CD4-positive, CD25-positive, alpha-beta regulatory T cell (primary cell): ENCODE data around the gene ZNF587B. TPM values are rescaled to one million over a fixed set of nuclear protein-coding genes. Genes with fewer than 3 reads are reported as not detected.

Source experiments
- ATAC-seq, 2 donors: fragments of 150-1000 bp; cut with Tn5 transposase; one replicate each; pipeline ENCODE4 v1.10.0; 2021; ENCODE audit warnings: low read depth in 2 of 2, moderate number of reproducible peaks in 2 of 2, moderate library complexity in 1 of 2
- DNase-seq, 3 donors: peaks; one replicate each; pipeline versions ENCODE4 v3.0.0 to v3.0.0-alpha.2; 2012 to 2022; ENCODE audit warnings: mixed read lengths in 1 of 3
- H3K27ac ChIP-seq: one replicate; pipeline ENCODE4 v1.7.0; 2013; ENCODE audit warnings: mild to moderate bottlenecking, low read length; ENCODE audit not compliant: insufficient read depth, poor library complexity, severe bottlenecking
- H3K27me3 ChIP-seq: one replicate; pipeline ENCODE4 v1.7.0; 2013; ENCODE audit warnings: low read length; ENCODE audit not compliant: control insufficient read depth, insufficient read depth
- H3K36me3 ChIP-seq: one replicate; pipeline ENCODE4 v1.7.0; 2013; ENCODE audit warnings: mild to moderate bottlenecking, low read length, moderate library complexity; ENCODE audit not compliant: control insufficient read depth, insufficient read depth
- H3K4me1 ChIP-seq: 2 replicates; pipeline ENCODE4 v1.7.0; 2013; ENCODE audit warnings: mild to moderate bottlenecking, low read length; ENCODE audit not compliant: insufficient read depth, control insufficient read depth, poor library complexity, severe bottlenecking
- H3K4me3 ChIP-seq: one replicate; pipeline ENCODE4 v1.7.0; 2013; ENCODE audit warnings: low read depth, mild to moderate bottlenecking, low read length, moderate library complexity
- H3K9me3 ChIP-seq, 2 experiments: 1 replicate in 1 of 2; 2 replicates in 1 of 2; pipeline ENCODE4 v1.7.0; 2013; ENCODE audit warnings: low read length in 2 of 2, mild to moderate bottlenecking in 1 of 2, moderate library complexity in 1 of 2; ENCODE audit not compliant: control insufficient read depth in 2 of 2
- H3K27ac Mint-ChIP-seq, 3 donors: one replicate each; pipeline ENCODE4 v1.8.0; 2020 to 2022; ENCODE audit warnings: mild to moderate bottlenecking in 3 of 3, mixed read lengths in 3 of 3, moderate library complexity in 2 of 3
- H3K27me3 Mint-ChIP-seq: one replicate; pipeline ENCODE4 v1.8.0; 2022; ENCODE audit warnings: mild to moderate bottlenecking, mixed read lengths
- H3K36me3 Mint-ChIP-seq: one replicate; pipeline ENCODE4 v1.8.0; 2020; ENCODE audit warnings: mixed read lengths
- H3K4me1 Mint-ChIP-seq, 4 donors: one replicate each; pipeline ENCODE4 v1.8.0; 2020 to 2022; ENCODE audit warnings: mixed read lengths in 4 of 4, mild to moderate bottlenecking in 1 of 4
- H3K4me3 Mint-ChIP-seq, 4 donors: one replicate each; pipeline ENCODE4 v1.8.0; 2020 to 2022; ENCODE audit warnings: mild to moderate bottlenecking in 4 of 4, mixed read lengths in 4 of 4, moderate library complexity in 3 of 4
- H3K9me3 Mint-ChIP-seq, 7 donors: one replicate each; pipeline ENCODE4 v1.8.0; 2020 to 2022; ENCODE audit warnings: mixed read lengths in 7 of 7, mild to moderate bottlenecking in 3 of 7, moderate library complexity in 2 of 7
- polyA plus RNA-seq, 4 donors: library from polyadenylated mRNA; unstranded; fragments of 300-500 nt; fragmentation: Illumina TruSeq; gene quantifications; one replicate each; pipeline ENCODE4 v1.2.3, GENCODE V29; 2021
- total RNA-seq: library from RNA; stranded (reverse); gene quantifications from one replicate; pipeline ENCODE4 v1.2.3, GENCODE V29; 2022

Gene ZNF587B
- total and polyA plus RNA-seq, 5 donors from 2014 or later = 1.3 to 23.6 (median 2.5) TPM

DNA sequence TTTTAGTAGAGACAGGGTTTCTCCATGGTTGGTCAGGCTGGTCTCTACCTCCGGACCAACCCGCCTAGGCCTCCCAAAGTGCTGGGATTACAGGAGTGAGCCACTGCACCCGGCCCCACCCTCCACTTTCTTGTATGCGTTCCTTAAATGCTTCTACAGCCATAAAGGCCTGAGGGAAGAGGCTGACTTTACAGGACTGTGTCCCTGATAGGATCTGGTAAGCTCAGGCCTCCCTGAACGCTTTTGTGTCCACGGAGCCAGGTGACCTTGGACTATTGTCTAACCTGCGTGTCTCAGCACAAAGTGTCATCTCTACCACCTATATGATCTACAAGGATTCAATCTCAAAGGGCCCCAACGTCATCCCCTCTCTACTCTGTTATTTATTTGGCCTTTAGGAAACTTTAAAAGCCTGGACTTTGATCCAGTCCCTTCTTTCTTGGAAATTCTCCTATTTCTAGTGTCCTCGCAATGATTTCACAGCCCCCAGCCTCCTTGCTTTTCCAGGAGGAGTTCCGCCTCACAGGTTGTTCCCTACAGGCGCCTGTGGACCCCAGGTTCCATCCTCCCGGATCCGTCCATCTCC is 16.1 kb upstream of the ZNF587B start:
- Mint-ChIP-seq H3K9me3 (peaks cover 0 to 6% (median 0%) of the 10 kb centered on the region in 7 donors), H3K27ac (peak overlapping the region; percentile 93 to 97 (median 95)), H3K36me3 (peaks cover 18% of the 10 kb centered on the region), H3K4me3 (peak overlapping the region; percentile 96 to 99 (median 98)), H3K27me3 (no peaks in the 10 kb centered on the region), H3K4me1 (peaks cover 12 to 58% (median 32%) of the 10 kb centered on the region in 4 donors)
- no peaks in the 10 kb centered on the region for H3K9me3 ChIP-seq
- peaks cover 29% of the 10 kb centered on the region for H3K4me1 ChIP-seq
- DNase-seq (no peak), ATAC-seq (no peak)
- H3K4me3 ChIP-seq = peak overlapping the region; percentile 90
- no peaks in the 10 kb centered on the region for H3K27me3 ChIP-seq
- H3K27ac ChIP-seq = peak overlapping the region; percentile 78
- peaks cover 18% of the 10 kb centered on the region for H3K36me3 ChIP-seq

DNA sequence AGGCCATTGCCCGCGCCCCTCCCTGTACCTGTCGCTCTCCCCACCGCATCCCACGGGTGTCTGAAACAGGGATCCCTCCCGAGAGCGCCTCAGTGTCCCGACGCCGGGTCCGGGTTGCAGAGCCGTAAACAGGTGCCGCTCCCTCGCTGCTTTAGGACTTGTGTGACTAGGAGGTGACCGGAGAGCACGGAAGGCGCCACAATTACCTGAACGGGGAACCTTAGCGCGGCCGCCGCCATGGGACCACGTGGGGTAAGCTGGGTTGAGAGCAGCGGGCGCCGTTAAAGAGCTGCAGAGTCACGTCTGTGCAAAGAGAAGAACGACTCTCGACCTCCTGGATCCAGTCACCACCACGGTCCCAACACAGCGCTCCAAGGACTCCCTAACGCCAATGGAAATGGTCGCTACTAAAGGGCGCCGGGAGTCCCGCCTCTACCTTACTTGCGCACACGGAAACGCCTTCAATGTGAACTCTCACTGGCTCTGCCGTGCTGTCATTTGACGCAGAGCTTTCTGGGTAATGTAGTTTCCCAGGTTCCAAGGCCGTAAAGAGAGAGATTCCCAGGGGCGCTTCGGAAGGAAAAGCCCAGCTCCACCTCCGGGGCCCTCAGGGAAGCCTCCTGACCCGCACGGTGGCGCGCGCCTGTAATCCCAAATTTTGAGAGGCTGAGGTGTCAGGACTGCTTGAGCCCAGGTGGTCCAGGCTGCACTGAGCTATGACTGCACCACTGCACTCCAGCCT is 15.4 kb upstream of the ZNF587B start, which contains the start of gene ZNF552:
Gene ZNF552 (minus strand): TSS at position 409 of the 742 bp plus-strand sequence. CDS start 170 bp downstream, at position 239.
- no peaks in the 10 kb centered on the region for H3K27me3 ChIP-seq
- H3K4me3 ChIP-seq = peak within 1 kb of the TSS; percentile 90
- H3K4me1 ChIP-seq = peaks cover 30% of the 10 kb centered on the region
- Mint-ChIP-seq H3K4me3 (peak within 1 kb of the TSS; percentile 96 to 99 (median 98)), H3K4me1 (peaks cover 17 to 58% (median 33%) of the 10 kb centered on the region in 4 donors), H3K9me3 (peaks cover 0 to 6% (median 0%) of the 10 kb centered on the region in 7 donors), H3K27ac (peak within 1 kb of the TSS; percentile 93 to 97 (median 95)), H3K36me3 (peaks cover 16% of the 10 kb centered on the region), H3K27me3 (no peaks in the 10 kb centered on the region)
- no peaks in the 10 kb centered on the region for H3K9me3 ChIP-seq
- H3K27ac ChIP-seq = peak within 1 kb of the TSS; percentile 78
- peaks cover 11% of the 10 kb centered on the region for H3K36me3 ChIP-seq
- DNase-seq (peak; percentile 73 to 91 (median 79)), ATAC-seq (peak; percentile 83 to 87)

DNA sequence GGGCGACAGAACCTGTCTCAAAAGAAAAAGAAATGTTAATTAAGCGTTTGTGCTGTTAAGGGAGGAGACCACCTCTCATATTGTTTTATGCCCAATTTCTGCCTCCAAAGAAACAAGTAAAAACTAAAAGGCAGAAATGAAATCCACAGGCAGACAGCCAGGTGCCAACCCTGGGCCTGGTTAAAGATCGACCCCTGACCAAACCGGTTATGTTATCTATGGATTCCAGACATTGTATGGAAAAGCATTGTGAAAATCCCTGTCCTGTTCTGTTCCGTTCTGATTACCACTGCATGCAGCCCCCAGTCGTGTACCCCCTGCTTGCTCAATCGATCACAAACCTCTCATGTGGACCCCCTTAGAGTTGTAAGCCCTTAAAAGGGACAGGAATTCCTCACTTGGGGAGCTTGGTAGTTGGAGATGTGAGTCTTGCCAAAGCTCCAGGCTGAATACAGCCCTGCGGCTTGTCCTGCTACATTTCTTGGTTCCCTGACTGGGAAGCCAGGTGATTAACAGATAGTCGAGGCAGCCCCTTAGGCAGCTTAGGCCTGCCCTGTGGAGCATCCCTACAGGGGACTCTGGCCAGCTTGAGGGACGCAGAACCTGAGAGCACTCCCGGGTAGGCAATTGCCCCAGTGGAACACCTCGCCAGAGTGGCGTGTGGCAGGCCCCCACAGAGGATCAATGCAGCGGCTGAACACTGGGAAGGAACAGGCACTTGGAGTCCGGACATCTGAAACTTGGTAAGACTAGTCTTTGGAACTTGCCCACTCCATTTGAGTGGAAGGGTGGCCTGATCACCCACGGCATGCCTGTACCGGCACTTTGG is 14.6 kb upstream of the ZNF587B start:
- H3K27me3 ChIP-seq = no peaks in the 10 kb centered on the region
- peaks cover 22 to 58% (median 40%) of the 10 kb centered on the region in 4 donors for H3K4me1 Mint-ChIP-seq
- H3K27ac ChIP-seq = peak overlapping the region; percentile 78
- H3K4me3 Mint-ChIP-seq = peak overlapping the region; percentile 96 to 99 (median 98)
- H3K27me3 Mint-ChIP-seq = no peaks in the 10 kb centered on the region
- peaks cover 9% of the 10 kb centered on the region for H3K36me3 Mint-ChIP-seq
- peak overlapping the region; percentile 90 for H3K4me3 ChIP-seq
- H3K9me3 Mint-ChIP-seq = peaks cover 0 to 6% (median 0%) of the 10 kb centered on the region in 7 donors
- peak overlapping the region; percentile 76 to 97 (median 95) for H3K27ac Mint-ChIP-seq
- ATAC-seq (no peak), DNase-seq (no peak)
- peaks cover 4% of the 10 kb centered on the region for H3K36me3 ChIP-seq
- H3K9me3 ChIP-seq = no peaks in the 10 kb centered on the region
- peaks cover 38% of the 10 kb centered on the region for H3K4me1 ChIP-seq

DNA sequence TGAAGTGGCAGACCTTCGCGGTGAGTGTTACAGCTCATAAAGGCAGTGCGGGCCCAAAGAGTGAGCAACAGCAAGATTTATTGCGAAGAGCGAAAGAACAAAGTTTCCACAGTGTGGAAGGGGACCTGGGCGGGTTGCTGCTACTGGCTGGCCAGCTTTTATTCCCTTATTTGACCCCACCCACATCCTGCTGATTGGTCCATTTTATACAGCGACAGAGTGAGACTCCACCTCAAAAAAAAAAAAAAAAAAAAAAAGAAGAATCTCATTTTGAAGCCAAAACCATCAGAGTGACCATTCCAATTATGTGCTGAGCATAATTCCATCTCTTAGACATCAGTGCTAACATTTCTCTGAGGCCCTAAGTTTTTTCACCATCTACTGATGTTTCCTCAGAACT is 13.4 kb upstream of the ZNF587B start:
- H3K27ac Mint-ChIP-seq = peak overlapping the region in 1 of 3 donors; percentile 82
- H3K27ac ChIP-seq = no peak overlapping the region
- no peak overlapping the region for H3K4me3 ChIP-seq
- peaks cover 42% of the 10 kb centered on the region for H3K4me1 ChIP-seq
- H3K36me3 Mint-ChIP-seq = peaks cover 9% of the 10 kb centered on the region
- H3K9me3 Mint-ChIP-seq = peaks cover 0 to 6% (median 0%) of the 10 kb centered on the region in 7 donors
- no peaks in the 10 kb centered on the region for H3K27me3 Mint-ChIP-seq
- peak overlapping the region in 2 of 4 donors; percentile 5 to 99 for H3K4me3 Mint-ChIP-seq
- ATAC-seq (no peak), DNase-seq (no peak)
- H3K4me1 Mint-ChIP-seq = peaks cover 18 to 64% (median 44%) of the 10 kb centered on the region in 4 donors
- H3K9me3 ChIP-seq = no peaks in the 10 kb centered on the region
- no peaks in the 10 kb centered on the region for H3K27me3 ChIP-seq
- no peaks in the 10 kb centered on the region for H3K36me3 ChIP-seq

DNA sequence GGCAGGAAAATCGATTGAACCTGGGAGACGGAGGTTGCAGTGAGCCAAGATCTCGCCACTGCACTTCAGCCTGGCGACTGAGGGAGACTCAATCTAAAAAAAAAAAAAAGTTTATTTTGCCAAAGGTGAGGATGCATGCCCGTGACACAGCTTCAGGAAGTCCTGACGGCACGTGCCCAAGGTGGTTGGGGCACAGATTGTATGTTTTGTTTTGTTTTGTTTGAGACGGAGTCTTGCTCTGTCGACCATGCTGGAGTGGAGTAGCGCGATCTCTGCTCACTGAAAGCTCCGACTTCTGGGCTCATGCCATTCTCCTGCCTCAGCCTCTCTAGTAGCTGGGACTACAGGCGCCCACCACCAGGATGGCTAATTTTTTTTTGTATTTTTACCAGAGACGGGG is 12.1 kb upstream of the ZNF587B start:
- ATAC-seq (no peak), DNase-seq (no peak)
- Histone ChIP-seq H3K9me3 (no peaks in the 10 kb centered on the region), H3K36me3 (no peaks in the 10 kb centered on the region), H3K4me3 (no peak overlapping the region), H3K4me1 (peaks cover 33% of the 10 kb centered on the region), H3K27ac (no peak overlapping the region), H3K27me3 (no peaks in the 10 kb centered on the region)
- H3K36me3 Mint-ChIP-seq = peaks cover 8% of the 10 kb centered on the region
- H3K9me3 Mint-ChIP-seq = peaks cover 0 to 5% (median 0%) of the 10 kb centered on the region in 7 donors
- peak overlapping the region in 1 of 3 donors; percentile 84 for H3K27ac Mint-ChIP-seq
- peak overlapping the region in 2 of 4 donors; percentile 50 to 100 for H3K4me3 Mint-ChIP-seq
- H3K27me3 Mint-ChIP-seq = no peaks in the 10 kb centered on the region
- H3K4me1 Mint-ChIP-seq = peaks cover 25 to 66% (median 43%) of the 10 kb centered on the region in 4 donors

DNA sequence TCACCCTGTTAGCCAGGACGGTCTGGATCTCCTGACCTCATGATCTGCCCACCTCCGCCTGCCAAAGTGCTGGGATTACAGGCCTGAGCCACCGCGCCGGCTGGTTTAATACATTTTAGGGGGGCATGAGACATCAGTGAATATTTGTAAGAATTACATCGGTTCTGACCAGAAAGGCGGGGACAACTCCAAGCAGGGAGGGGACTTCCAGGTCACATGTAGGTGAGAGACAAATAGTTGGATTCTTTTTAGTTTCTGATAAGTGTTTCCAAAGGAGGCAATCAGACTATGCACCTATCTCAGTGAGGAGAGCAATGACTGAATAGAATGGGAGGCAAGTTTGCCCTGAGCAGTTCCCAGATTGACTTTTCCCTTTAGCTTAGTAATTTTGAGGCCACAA is 11.7 kb upstream of the ZNF587B start:
- Histone ChIP-seq H3K9me3 (no peaks in the 10 kb centered on the region), H3K27ac (no peak overlapping the region), H3K4me1 (peaks cover 30% of the 10 kb centered on the region), H3K4me3 (peak overlapping the region; percentile 88), H3K27me3 (no peaks in the 10 kb centered on the region), H3K36me3 (no peaks in the 10 kb centered on the region)
- ATAC-seq (no peak), DNase-seq (no peak)
- Mint-ChIP-seq H3K27me3 (no peaks in the 10 kb centered on the region), H3K4me3 (peak overlapping the region; percentile 72 to 100 (median 88)), H3K36me3 (peaks cover 8% of the 10 kb centered on the region), H3K4me1 (peaks cover 26 to 66% (median 44%) of the 10 kb centered on the region in 4 donors), H3K9me3 (peaks cover 0 to 5% (median 0%) of the 10 kb centered on the region in 7 donors), H3K27ac (peak overlapping the region; percentile 7 to 84 (median 31))

DNA sequence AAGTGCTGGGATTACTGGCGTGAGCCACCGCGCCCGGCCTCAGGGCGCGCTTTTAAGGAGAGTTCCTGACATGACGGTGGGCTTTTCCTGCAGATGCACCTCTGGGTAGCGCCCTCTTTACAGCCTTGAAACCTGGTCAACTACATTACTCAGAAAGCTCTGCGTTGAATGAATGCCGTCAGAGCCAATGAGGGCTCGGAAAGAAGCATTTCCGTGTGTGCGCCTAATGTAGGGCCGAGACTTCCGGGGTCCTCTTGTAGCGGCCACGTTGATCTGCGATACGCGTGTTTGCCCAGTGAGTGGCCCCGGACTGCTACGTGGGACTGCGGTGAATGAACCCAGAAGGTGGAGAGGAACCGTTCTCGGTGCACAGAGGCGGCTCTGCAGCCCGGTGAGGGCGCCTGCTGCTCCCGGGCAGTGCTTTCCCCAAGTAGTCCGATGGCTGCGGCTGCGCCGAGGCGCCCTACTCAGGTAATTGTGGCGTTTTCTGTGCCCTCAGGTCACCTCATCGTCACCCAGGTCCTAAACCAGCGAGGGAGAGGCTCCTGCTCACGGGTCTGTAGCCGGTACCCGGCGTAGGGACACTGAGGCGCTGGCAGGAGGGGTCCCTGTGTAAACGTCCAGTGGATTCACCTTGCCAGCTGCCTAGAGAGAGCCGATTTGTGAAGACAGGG is 10.5 kb upstream of the ZNF587B start:
- peaks cover 29 to 67% (median 47%) of the 10 kb centered on the region in 4 donors for H3K4me1 Mint-ChIP-seq
- Histone ChIP-seq H3K36me3 (no peaks in the 10 kb centered on the region), H3K27ac (peak overlapping the region; percentile 84), H3K9me3 (no peaks in the 10 kb centered on the region), H3K27me3 (no peaks in the 10 kb centered on the region), H3K4me3 (peak overlapping the region; percentile 88), H3K4me1 (peaks cover 18% of the 10 kb centered on the region)
- peaks cover 0 to 4% (median 0%) of the 10 kb centered on the region in 7 donors for H3K9me3 Mint-ChIP-seq
- no peaks in the 10 kb centered on the region for H3K27me3 Mint-ChIP-seq
- DNase-seq (peak; percentile 79 to 95 (median 83)), ATAC-seq (peak; percentile 87 to 88)
- peaks cover 8% of the 10 kb centered on the region for H3K36me3 Mint-ChIP-seq
- H3K27ac Mint-ChIP-seq = peak overlapping the region; percentile 98 to 99 (median 98)
- H3K4me3 Mint-ChIP-seq = peak overlapping the region; percentile 98 to 100 (median 98)
